Progenitor cell of endocrine pancreas (in vitro differentiated cells): ENCODE measurements around the gene C1QTNF6. TPM values are rescaled to one million over a fixed set of nuclear protein-coding genes. Genes with fewer than 3 reads are reported as not detected.

Experiments
- DNase-seq: peaks from one replicate; pipeline ENCODE4 v3.0.0; 2021; ENCODE audit warnings: low spot score; ENCODE audit not compliant: unreplicated experiment
- H3K27ac Mint-ChIP-seq: 2 replicates; pipeline ENCODE4 v1.8.0; 2021; ENCODE audit warnings: mild to moderate bottlenecking, moderate library complexity, mixed read lengths
- H3K27me3 Mint-ChIP-seq: 2 replicates; pipeline ENCODE4 v1.8.0; 2021; ENCODE audit warnings: mixed read lengths
- H3K36me3 Mint-ChIP-seq: 2 replicates; pipeline ENCODE4 v1.8.0; 2022; ENCODE audit warnings: mixed read lengths; ENCODE audit not compliant: insufficient read depth
- H3K4me1 Mint-ChIP-seq: 2 replicates; pipeline ENCODE4 v1.8.0; 2021; ENCODE audit warnings: low read depth, mixed read lengths
- H3K4me3 Mint-ChIP-seq: 2 replicates; pipeline ENCODE4 v1.8.0; 2021; ENCODE audit warnings: low read depth, mild to moderate bottlenecking, moderate library complexity, mixed read lengths
- H3K9me3 Mint-ChIP-seq: 2 replicates; pipeline ENCODE4 v1.8.0; 2021; ENCODE audit warnings: low read depth, mixed read lengths
- total RNA-seq: library from RNA; stranded (reverse); gene quantifications from 2 replicates; pipeline ENCODE4 v1.2.1, GENCODE V29; 2021
- TF ChIP-seq, protein P1 (sequence below): fragments of 200-600 bp; sonication (generic); IDR thresholded peaks from one replicate; pipeline ENCODE4 v1.5.0; 2021; ENCODE audit warnings: antibody characterized with exemption, mild to moderate bottlenecking; ENCODE audit not compliant: unreplicated experiment

The C1QTNF6 gene
- total RNA-seq, 1 donor from 2014 or later = 14.5 TPM

- DNase-seq = no peak
- TF ChIP-seq, protein P1, sequence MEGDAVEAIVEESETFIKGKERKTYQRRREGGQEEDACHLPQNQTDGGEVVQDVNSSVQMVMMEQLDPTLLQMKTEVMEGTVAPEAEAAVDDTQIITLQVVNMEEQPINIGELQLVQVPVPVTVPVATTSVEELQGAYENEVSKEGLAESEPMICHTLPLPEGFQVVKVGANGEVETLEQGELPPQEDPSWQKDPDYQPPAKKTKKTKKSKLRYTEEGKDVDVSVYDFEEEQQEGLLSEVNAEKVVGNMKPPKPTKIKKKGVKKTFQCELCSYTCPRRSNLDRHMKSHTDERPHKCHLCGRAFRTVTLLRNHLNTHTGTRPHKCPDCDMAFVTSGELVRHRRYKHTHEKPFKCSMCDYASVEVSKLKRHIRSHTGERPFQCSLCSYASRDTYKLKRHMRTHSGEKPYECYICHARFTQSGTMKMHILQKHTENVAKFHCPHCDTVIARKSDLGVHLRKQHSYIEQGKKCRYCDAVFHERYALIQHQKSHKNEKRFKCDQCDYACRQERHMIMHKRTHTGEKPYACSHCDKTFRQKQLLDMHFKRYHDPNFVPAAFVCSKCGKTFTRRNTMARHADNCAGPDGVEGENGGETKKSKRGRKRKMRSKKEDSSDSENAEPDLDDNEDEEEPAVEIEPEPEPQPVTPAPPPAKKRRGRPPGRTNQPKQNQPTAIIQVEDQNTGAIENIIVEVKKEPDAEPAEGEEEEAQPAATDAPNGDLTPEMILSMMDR = no peak
- no peak overlapping the region for H3K27ac Mint-ChIP-seq
- H3K4me1 Mint-ChIP-seq = peaks cover 1% of the 10 kb centered on the region
- no peak overlapping the region for H3K4me3 Mint-ChIP-seq
- no peaks in the 10 kb centered on the region for H3K36me3 Mint-ChIP-seq
- peaks cover 28% of the 10 kb centered on the region for H3K27me3 Mint-ChIP-seq
- H3K9me3 Mint-ChIP-seq = no peaks in the 10 kb centered on the region
Observed at GRCh38 chr22:37178350-37179125, 9.5 kb downstream of the C1QTNF6 start.

DNA sequence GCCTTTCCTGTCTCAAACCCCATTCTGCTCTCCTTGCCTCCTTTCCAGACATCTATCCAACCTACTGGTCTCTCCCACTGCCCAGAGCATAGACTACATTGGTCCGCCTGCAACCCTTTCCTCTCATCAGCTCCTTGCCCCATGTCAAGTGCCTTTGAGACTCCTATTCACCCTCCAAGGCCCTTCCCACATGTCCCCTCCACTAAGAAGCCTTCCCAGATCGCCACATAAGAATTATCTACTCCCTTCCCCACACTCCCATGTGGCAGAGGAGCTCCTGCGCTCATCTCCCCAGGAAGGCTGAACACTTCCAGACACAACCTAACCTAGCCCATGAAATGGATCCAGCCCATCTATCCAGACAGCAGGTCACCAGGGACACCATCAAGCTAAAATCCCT lies 10.3 kb downstream of the C1QTNF6 start:
- no peaks in the 10 kb centered on the region for H3K9me3 Mint-ChIP-seq
- no peak overlapping the region for H3K4me3 Mint-ChIP-seq
- H3K4me1 Mint-ChIP-seq = peaks cover 1% of the 10 kb centered on the region
- H3K27ac Mint-ChIP-seq = no peak overlapping the region
- peaks cover 28% of the 10 kb centered on the region for H3K27me3 Mint-ChIP-seq
- no peaks in the 10 kb centered on the region for H3K36me3 Mint-ChIP-seq
- DNase-seq = no peak
- TF ChIP-seq, protein P1 = no peak

- Mint-ChIP-seq H3K27ac (no peak overlapping the region), H3K4me1 (peaks cover 1% of the 10 kb centered on the region), H3K36me3 (no peaks in the 10 kb centered on the region), H3K27me3 (peaks cover 28% of the 10 kb centered on the region), H3K9me3 (no peaks in the 10 kb centered on the region), H3K4me3 (no peak overlapping the region)
- TF ChIP-seq, protein P1 = no peak
- no peak for DNase-seq
Observed at GRCh38 chr22:37177221-37177620, 10.8 kb downstream of the C1QTNF6 start.

DNA sequence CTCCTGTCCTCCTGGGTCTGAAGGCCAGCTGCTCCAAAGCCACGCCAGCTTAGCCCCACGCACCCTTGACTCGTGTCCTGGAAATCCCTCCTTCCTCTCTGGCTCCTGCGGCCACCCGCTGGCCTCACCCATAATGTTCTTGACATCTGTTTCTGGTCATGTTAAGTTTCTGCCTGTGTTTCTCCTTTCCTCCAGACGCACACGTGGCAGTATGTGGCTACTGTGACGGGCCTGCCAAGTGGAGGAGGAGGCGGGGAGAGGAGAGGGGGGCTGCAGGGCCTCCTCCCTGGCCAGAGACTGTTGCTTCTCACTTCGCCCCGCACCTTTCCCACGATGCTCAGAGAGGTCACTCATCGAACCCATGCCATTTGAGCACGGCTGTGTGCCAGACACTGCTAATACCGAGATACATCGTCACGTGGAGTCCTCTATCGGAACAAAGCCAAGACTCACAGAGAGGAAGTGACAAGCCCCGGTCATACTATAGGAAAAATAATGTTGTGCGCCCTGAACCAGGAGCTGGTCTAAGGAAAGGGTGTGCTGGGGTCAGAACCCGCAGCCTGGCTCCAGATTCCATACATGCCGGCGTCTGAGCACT lies 11.5 kb downstream of the C1QTNF6 start:
- H3K36me3 Mint-ChIP-seq = no peaks in the 10 kb centered on the region
- H3K4me3 Mint-ChIP-seq = no peak overlapping the region
- no peak overlapping the region for H3K27ac Mint-ChIP-seq
- peaks cover 1% of the 10 kb centered on the region for H3K4me1 Mint-ChIP-seq
- TF ChIP-seq, protein P1 = no peak
- peaks cover 28% of the 10 kb centered on the region for H3K27me3 Mint-ChIP-seq
- no peaks in the 10 kb centered on the region for H3K9me3 Mint-ChIP-seq
- DNase-seq = no peak

DNA sequence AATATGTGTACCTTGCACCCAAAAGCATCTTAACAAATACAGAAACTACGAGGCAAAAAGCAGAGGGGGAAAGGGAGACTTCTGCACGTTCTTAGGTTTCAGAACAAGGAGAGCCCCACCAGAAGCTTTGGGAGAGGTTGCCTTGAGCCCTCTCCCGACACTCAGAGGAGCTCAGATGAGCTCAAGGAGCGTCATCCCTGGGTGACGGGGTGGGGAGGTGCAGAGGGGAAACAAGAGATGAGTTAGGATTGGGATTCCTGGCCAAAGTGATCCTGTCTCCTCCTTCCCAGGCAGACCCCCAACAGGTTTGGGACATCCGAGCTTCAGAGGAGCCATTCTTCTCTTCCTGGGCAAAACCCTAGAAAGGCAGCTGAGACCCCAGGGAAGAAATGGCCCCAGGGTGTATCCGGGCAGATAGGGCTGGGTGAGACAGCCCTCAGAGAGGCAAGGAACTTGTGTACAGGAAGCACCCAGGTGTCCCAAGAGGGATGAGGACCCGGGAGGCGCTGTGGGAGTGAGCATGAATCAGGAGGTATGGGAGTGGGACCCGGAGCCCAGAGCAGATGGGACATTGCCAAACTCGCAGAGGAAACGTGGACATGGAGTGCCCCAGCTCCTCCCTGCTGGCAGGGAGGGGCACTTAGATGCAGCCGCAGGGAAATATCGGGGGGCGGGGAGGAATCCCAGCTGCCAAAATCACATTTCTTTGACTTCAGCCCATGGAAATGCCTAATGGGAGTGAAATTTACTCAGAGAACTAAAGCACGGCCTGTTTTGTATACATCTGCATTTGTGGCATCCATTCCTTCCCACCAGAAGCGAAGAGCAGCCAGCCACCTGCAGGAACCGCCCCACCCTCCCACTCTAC lies 12.4 kb downstream of the C1QTNF6 start:
- no peaks in the 10 kb centered on the region for H3K36me3 Mint-ChIP-seq
- DNase-seq = no peak
- H3K27ac Mint-ChIP-seq = no peak overlapping the region
- H3K27me3 Mint-ChIP-seq = peaks cover 31% of the 10 kb centered on the region
- H3K4me3 Mint-ChIP-seq = no peak overlapping the region
- H3K9me3 Mint-ChIP-seq = no peaks in the 10 kb centered on the region
- peaks cover 1% of the 10 kb centered on the region for H3K4me1 Mint-ChIP-seq
- TF ChIP-seq, protein P1 = no peak
